HL-60/S4 (cell line): Measurements from ENCODE around the gene IL1RN.

Experiments used
- in situ Hi-C: fragments of 300-500 bp; cut with MboI; formaldehyde crosslinking; loops from 2 replicates; pipeline ENCODE4 v1.14.3; 2022; ENCODE audit warnings: low sequenced_read_pairs

Gene IL1RN

DNA sequence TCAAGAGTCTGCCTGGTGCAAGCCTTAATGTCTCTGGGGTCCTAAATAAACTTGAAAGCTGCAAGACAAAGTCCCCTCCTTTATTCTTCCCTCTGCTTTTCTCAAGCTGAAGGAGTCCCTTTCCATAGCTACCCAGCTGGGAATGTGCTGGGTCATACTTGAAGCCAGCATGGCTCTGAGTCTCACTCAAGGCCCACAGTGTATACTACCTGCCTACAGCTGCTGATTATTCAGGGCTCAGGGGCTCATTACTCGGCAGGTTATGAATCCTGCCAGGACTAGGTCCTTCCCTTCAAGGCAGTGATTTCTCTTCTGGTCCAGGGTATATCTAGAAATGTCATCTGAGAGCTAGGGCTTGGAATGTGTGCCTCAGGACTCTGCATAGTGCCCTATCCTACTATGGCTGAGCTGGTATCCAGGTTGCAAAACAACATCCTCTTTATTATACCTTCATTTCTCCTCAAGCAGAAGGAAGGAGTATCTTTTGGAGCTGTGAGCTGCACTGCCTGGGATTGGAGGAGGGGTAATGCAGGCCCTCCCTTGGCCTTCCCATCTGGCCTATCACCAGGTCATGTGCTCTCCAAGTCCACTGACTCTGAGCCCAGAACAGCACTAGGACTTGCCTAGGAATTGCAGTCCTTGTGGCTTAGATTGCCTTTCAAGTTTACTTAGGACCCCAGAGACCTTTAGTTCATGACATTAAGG, 22.3 kb downstream of the IL1RN start:
- in situ Hi-C loops = no loop called here

DNA sequence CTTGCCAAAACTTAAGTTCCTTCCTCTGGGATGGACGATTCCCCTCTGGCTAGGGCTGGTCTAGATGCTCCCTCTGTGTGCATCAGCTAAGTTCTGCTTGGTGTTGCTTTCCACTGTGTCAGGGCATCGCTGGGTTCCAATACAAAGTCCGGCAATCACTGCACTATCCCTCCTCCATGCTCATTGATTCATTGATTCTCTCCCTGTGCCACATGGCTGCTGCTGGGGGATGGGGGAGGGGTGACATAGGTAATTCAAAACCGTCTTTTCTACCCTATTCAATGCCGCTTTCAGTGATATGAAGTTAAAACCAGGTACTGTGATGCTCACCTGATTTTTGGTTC, 22.8 kb downstream of the IL1RN start:
- in situ Hi-C loops = no loop called here

DNA sequence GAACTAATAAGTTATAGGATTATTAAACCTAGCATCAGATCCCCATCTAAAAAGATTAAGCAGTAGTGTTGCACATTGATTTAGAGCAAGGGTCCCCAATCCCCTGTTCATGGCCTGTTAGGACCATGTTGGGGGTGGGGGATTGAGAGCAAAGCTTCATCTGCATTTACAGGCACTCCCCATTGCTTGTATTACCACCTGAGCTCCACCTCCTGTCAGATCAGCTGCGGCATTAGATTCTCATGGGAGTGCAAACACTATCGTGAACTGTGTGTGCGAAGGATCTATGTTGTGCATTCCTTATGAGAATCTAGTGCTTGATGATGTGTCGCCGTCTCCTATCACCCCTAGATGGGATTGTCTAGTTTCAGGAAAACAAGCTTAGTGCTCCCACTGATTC, 27.9 kb downstream of the IL1RN start:
- in situ Hi-C loops = no loop called here

- in situ Hi-C loops = no loop called here
Measured at GRCh38 chr2:113156278-113157117, 29.1 kb downstream of the IL1RN start.

DNA sequence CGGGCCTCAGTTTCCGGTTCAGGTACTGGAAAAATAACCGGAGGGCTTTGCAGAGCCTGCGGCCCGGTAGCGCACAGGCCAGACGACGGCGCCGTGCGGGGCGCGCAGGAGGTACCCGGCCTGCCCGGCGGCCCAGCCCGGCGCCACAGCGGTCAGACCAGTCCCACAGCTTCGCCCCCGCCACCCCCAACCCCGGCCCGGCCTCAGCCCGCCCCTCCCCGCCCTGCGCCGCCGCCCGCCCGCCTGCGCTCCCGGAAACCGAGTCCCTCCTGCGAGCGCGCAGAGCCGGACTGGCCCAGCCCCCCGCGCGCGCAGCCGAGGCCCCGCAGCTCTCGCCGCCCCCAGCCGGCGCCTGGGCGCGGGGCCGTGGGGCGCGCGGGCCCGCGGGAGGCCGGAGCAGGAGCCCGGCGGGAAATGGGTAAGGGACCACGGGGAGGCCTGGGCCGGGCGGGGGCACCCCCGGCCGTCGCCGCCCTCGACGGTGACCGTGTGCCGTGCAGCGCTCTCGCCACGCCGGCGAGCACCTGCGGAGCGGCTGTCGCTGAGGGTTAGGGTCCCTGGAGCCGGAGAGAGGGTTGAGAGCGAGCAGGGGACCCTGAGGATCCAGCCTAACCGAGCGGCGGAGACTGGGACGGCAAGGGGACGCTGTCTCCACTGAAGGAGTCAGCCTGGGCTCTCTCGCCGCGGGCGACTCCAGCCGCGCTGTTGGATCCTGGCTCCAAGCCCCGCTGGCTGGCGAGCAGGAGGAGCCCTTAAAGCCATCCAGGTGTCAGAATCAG, 29.9 kb downstream of the IL1RN start:
- in situ Hi-C loops = no loop called here

GRCh38 chr2:113157897-113158753, 30.7 kb downstream of the IL1RN start:
- in situ Hi-C loops = no loop called here

DNA sequence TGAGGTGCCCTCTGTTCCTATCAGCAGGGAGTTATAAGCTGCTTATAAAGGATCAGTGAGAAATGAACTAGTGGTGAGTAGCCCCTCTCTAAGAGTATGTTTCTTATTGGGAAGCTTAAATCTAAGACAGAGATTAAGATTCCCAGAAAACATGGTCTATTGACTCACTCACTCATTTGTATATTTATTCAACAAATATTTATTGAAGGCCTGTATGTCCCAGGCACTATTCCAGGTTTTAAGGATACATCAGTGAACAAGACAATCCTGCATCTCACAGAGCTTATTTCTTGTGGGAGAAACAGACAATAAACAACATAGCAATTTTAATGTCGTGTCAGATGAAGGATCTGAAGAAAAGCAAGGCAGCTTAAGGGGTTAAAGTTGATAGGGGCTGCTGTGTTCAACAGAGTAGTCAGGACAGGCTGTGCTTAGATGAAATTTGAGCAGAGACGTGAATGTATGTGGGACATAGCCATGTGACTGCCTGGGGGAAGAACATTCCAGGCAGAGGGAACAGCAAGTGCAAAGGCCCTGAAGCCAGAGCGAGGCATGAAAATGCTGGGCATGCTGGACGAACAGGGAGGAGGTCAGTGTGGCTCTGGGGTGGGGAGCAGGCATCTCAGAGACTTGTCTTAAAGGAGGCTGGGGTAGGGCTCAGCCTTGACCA, 31.6 kb downstream of the IL1RN start:
- in situ Hi-C loops = no loop called here

- in situ Hi-C loops = no loop called here
Measured at GRCh38 chr2:113160248-113160647, 32.9 kb downstream of the IL1RN start.

- in situ Hi-C loops = no loop called here
Measured at GRCh38 chr2:113160962-113161361, 33.6 kb downstream of the IL1RN start.

DNA sequence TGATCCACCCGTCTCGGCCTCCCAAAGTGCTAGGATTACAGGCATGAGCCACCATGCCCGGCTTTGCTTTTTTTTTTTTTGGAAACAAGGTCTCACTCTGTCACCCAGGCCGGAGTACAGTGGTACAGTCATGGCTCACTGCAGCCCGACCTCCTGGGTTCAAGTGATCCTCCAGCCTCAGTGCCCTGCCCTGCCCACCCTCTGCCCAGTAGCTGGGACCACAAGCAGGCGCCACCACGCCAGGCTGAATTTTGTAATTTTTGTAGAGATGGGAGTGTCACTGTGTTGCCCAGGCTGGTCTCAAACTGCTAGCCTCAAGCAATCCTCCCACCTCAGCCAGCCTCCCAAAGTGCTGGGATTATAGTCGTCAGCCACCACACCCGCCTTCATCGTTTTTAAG, 34.8 kb downstream of the IL1RN start:
- in situ Hi-C loops = no loop called here

GRCh38 chr2:113162869-113163268, 35.5 kb downstream of the IL1RN start:
- in situ Hi-C loops = no loop called here

DNA sequence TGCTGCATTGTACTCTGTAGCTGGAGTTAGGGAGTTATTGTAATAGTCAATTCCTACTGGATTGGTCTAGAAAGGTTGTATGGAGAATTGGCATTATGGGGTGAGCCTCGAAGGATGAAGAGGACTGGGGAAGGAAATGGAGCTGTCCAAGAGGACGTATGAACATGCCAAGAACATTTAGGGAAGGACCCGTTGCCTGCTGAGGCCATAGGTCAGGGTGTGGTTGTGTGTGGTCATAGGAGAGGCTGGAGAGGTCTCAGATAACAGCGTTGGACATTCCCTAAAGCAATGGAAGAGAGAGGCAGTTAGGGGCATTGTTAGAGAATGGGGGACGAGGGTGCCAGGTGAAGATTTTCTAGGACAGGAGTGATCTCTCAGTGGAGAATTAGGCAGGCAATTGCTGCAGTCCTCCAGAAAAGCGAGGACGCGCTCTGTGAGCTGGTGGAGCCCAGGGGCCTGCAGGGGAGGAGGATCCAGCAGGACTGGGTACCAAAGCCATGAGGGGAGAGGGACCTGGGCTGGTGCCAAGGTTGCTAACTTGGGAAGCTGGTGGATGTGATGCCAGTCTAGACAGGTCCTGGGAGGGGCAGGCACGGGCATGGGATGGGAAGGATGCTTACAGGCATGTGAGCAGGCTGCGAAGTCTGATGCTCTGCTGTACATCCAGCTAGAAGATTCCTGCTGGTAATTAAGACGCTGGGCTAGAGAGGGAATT, 37.0 kb downstream of the IL1RN start:
- in situ Hi-C loops = no loop called here

GRCh38 chr2:113164930-113165585, 37.7 kb downstream of the IL1RN start:
- in situ Hi-C loops = no loop called here

GRCh38 chr2:113166187-113166645, 38.8 kb downstream of the IL1RN start:
- in situ Hi-C loops = no loop called here

DNA sequence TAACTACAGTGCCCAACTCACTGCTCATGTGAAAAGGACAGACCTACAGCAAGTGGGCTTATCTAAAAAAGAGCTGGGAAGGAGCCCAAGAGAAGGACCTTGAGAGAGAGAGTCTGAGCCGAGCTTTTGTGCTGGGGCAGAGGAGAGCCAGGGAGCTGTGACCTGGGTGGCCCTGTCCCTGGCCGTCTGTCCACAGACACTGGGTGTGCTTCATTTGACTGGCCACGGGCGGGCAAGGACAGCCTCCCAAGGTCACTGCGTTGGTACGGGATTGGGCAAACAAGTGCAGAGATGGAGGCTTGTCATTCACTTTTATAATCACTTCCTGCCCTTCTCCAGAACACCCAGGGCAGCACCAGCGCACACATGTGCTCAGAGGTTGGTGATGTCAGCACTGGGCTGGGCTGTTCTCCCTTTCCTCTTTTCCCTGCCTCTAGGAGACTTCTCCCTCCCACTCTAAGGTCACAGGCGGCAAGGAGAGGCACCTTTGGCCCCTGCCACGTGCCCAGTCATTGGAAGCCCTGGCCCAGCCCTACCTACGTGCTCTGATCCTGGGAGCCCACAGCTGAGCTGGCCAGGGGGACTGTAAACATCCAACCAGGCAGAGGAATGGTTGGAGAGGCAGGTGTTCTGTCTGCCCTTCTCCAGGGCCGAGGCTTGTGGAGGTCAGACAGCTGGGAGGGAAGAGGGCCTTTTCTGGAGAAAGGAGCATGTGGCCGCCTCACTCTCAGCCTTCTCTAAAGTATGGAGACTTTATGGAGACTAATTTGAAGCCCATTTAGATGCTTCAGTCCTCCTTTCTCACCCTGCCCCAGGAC, 39.9 kb downstream of the IL1RN start:
- in situ Hi-C loops = no loop called here

DNA sequence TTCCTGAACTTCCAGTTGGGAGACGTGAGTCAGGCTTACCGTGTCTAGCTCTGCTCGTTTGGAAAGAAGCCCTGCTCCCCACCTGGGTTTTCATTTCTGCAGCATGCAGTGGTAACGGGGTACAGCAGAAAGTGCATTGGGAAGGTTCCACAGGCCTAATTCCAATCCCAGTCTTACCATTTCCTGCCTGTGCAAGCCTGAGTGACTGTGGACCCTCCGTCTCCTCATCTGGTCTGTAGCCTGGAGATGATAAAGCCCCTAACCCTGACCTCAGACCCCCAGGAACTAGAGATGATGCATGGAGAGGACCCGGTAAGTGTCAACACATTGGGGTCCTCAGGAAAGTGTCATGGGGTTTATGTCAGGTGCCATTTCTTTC, 40.6 kb downstream of the IL1RN start:
- in situ Hi-C loops = no loop called here

DNA sequence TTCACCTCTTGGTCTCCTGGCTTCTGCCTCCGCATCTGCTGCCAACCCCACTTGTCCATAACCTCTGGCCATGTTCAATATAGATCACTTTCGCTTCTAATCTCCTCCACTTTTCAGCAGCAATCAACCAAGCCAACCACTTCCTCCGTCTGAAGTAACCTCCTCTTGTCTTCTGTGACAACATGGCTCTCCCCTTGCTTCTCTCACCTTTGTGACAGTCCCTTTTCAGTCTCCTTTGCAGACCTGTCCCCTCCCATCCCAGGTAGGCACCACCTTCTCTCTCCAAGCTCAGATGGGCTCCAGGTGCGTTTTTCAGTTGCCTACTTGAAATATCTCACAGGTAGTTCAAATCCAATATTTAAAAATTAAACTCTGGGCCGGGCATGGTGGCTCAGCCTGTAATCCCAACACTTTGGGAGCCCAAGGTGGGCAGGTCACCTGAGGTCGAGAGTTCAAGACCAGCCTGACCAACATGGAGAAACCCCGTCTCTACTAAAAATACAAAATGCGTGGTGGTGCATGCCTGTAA, 41.7 kb downstream of the IL1RN start:
- in situ Hi-C loops = no loop called here

DNA sequence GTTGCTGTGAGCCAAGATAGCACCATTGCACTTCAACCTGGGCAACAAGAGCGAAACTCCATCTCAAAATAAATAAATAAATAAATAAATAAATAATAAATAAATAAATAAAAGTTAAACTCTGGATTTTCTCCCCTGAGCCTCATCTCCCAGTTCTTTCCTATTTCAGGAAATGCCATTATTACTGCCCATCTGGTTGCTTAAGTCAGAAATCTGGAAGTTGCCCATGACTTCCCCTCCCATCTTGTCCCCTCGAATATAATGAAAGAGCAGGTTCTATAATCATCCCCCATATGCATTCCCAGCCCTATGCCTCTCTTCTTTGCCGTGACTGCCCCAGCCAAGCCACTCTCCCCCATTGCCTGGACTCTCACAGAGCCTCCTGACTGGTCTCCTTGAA, 42.2 kb downstream of the IL1RN start:
- in situ Hi-C loops = no loop called here
